Choroid plexus epithelial cell (primary cell): Measurements from ENCODE around the gene LRRFIP2.

Source experiments
- DNase-seq: peaks from one replicate; pipeline ENCODE4 v3.0.0-alpha.2; 2010; ENCODE audit warnings: low read depth
- H3K4me3 ChIP-seq: 2 replicates; pipeline ENCODE4 v1.5.1; 2011; ENCODE audit warnings: low read depth, mild to moderate bottlenecking, control low read depth, low read length, moderate library complexity
- TF ChIP-seq, protein P1 (sequence below): conservative IDR thresholded peaks from 2 replicates; pipeline ENCODE4 v1.5.1; 2011; ENCODE audit warnings: low read depth, mild to moderate bottlenecking, control low read depth, inconsistent platforms, low read length, moderate library complexity

LRRFIP2 gene

GRCh38 chr3:37024092-37024491, 150.3 kb downstream of the LRRFIP2 start:
- no peak overlapping the region for H3K4me3 ChIP-seq
- TF ChIP-seq, protein P1, sequence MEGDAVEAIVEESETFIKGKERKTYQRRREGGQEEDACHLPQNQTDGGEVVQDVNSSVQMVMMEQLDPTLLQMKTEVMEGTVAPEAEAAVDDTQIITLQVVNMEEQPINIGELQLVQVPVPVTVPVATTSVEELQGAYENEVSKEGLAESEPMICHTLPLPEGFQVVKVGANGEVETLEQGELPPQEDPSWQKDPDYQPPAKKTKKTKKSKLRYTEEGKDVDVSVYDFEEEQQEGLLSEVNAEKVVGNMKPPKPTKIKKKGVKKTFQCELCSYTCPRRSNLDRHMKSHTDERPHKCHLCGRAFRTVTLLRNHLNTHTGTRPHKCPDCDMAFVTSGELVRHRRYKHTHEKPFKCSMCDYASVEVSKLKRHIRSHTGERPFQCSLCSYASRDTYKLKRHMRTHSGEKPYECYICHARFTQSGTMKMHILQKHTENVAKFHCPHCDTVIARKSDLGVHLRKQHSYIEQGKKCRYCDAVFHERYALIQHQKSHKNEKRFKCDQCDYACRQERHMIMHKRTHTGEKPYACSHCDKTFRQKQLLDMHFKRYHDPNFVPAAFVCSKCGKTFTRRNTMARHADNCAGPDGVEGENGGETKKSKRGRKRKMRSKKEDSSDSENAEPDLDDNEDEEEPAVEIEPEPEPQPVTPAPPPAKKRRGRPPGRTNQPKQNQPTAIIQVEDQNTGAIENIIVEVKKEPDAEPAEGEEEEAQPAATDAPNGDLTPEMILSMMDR: peak; percentile 56
- DNase-seq: peak; percentile 53

GRCh38 chr3:37017683-37018082, 156.7 kb downstream of the LRRFIP2 start:
- no peak for DNase-seq
- H3K4me3 ChIP-seq: no peak overlapping the region
- TF ChIP-seq, protein P1: no peak

- TF ChIP-seq, protein P1: no peak
- H3K4me3 ChIP-seq: no peak overlapping the region
- no peak for DNase-seq
These were observed 157.5 kb downstream of the LRRFIP2 start for GRCh38 chr3:37016903-37017302.

- TF ChIP-seq, protein P1: no peak
- no peak overlapping the region for H3K4me3 ChIP-seq
- no peak for DNase-seq
These were observed 158.7 kb downstream of the LRRFIP2 start for GRCh38 chr3:37015642-37016041.

DNA sequence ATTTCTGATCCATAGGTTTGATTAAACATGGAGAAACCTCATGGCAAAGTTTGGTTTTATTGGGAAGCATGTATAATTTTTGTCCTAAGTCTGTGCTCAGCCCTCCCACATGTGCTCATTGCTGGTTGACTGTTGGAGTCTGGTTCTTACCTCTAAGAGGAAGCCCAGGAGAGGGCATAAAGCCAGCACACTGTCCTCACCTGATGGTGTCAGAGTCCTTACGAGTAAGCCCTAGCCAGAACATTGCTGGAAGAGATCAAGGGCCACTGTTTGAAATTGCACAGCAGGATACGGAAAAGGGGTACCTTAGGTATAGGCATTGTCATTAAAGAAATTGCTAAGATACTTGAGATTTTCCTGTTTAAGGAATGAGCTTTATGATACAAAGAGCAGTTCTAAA, 159.8 kb downstream of the LRRFIP2 start:
- no peak overlapping the region for H3K4me3 ChIP-seq
- TF ChIP-seq, protein P1: no peak

More for the DNA sequence above, 159.8 kb downstream of the LRRFIP2 start:
- no peak for DNase-seq
